M059J (cell line): ENCODE measurements around the gene VEZT. TPM values are rescaled to one million over a fixed set of nuclear protein-coding genes. Genes with fewer than 3 reads are reported as not detected.
"Not testable (repeated sequence)": the region's sequence is repeated elsewhere in the genome, so short reads cannot be mapped to it uniquely, and the experiment has no call there.

ENCODE experiments used
- DNase-seq: peaks from one replicate; pipeline ENCODE4 v3.0.0-alpha.2; 2012; ENCODE audit warnings: low read depth
- total RNA-seq: library from RNA; depleted of rRNA; stranded (reverse); fragments of >200 nt; shearing (Covaris generic); gene quantifications from 2 replicates; pipeline ENCODE4 v1.2.3, GENCODE V29; 2014; rRNA removed

Gene VEZT
- total RNA-seq, result 52.2 and 52.6 TPM in 2 replicates

- peak; percentile 99 for DNase-seq
Observed at GRCh38 chr12:95217377-95218149, at the start of gene VEZT, which contains the start of gene FGD6. VEZT (plus strand) TSS chr12:95217807; CDS start chr12:95217851, 44 bp downstream. FGD6 (minus strand) TSS chr12:95217467; CDS start chr12:95217240, 227 bp downstream.

- no peak for DNase-seq
Observed at GRCh38 chr12:95168746-95169145, 48.9 kb upstream of the VEZT start.

GRCh38 chr12:95169368-95169767, 48.2 kb upstream of the VEZT start:
- DNase-seq, result peak; percentile 86

- peak; percentile 88 for DNase-seq
Observed at GRCh38 chr12:95173392-95174251, 44.0 kb upstream of the VEZT start.

- no peak for DNase-seq
Observed at GRCh38 chr12:95177201-95177768, 40.3 kb upstream of the VEZT start.

- no peak for DNase-seq
Observed at GRCh38 chr12:95178136-95178535, 39.5 kb upstream of the VEZT start.

- peak; percentile 39 for DNase-seq
Observed at GRCh38 chr12:95179011-95179410, 38.6 kb upstream of the VEZT start.

- DNase-seq, result no peak
Observed at GRCh38 chr12:95181103-95181502, 36.5 kb upstream of the VEZT start.

- peak; percentile 91 for DNase-seq
Observed at GRCh38 chr12:95182868-95183415, 34.7 kb upstream of the VEZT start.

GRCh38 chr12:95184121-95184520, 33.5 kb upstream of the VEZT start:
- DNase-seq, result no peak

GRCh38 chr12:95185072-95185471, 32.5 kb upstream of the VEZT start:
- DNase-seq, result no peak

GRCh38 chr12:95185854-95186253, 31.8 kb upstream of the VEZT start:
- no peak for DNase-seq

GRCh38 chr12:95187865-95188415, 29.7 kb upstream of the VEZT start:
- no peak for DNase-seq

GRCh38 chr12:95191060-95191696, 26.4 kb upstream of the VEZT start:
- no peak for DNase-seq

- DNase-seq, result no peak
Observed at GRCh38 chr12:95192271-95192670, 25.3 kb upstream of the VEZT start.

GRCh38 chr12:95193139-95193538, 24.5 kb upstream of the VEZT start:
- DNase-seq, result no peak

- DNase-seq, result no peak
Observed at GRCh38 chr12:95195122-95195521, 22.5 kb upstream of the VEZT start.

- DNase-seq, result not testable (repeated sequence)
Observed at GRCh38 chr12:95196875-95197569, 20.6 kb upstream of the VEZT start.

- no peak for DNase-seq
Observed at GRCh38 chr12:95197636-95198035, 20.0 kb upstream of the VEZT start.

- DNase-seq, result no peak
Observed at GRCh38 chr12:95198914-95199313, 18.7 kb upstream of the VEZT start.
